Germinal center (tissue), 1 donor: ENCODE data around the gene GSG1L.

Source experiments
- DNase-seq: peaks from one replicate; pipeline ENCODE4 v3.0.0; 2012; ENCODE audit warnings: mixed read lengths, low spot score

Gene GSG1L

GRCh38 chr16:28062847-28063521 lies 530 bp downstream of the GSG1L start:
- DNase-seq: no peak

GRCh38 chr16:28062261-28062846 lies 1.2 kb downstream of the GSG1L start:
- no peak for DNase-seq

GRCh38 chr16:28061352-28062101 lies 2.0 kb downstream of the GSG1L start:
- DNase-seq: no peak

GRCh38 chr16:28059841-28060575 lies 3.5 kb downstream of the GSG1L start:
- DNase-seq: no peak

- no peak for DNase-seq
Observed at GRCh38 chr16:28058839-28059589, 4.5 kb downstream of the GSG1L start.

GRCh38 chr16:28057949-28058348 lies 5.6 kb downstream of the GSG1L start:
- DNase-seq: no peak

- DNase-seq: no peak
Observed at GRCh38 chr16:28053461-28053860, 10.1 kb downstream of the GSG1L start.

GRCh38 chr16:28052274-28053128 lies 11.0 kb downstream of the GSG1L start:
- no peak for DNase-seq

- no peak for DNase-seq
Observed at GRCh38 chr16:28051486-28051885, 12.0 kb downstream of the GSG1L start.

- DNase-seq: no peak
Observed at GRCh38 chr16:28042811-28043210, 20.7 kb downstream of the GSG1L start.

GRCh38 chr16:28041615-28042014 lies 21.9 kb downstream of the GSG1L start:
- DNase-seq: no peak

- DNase-seq: no peak
Observed at GRCh38 chr16:28040039-28040438, 23.5 kb downstream of the GSG1L start.

- no peak for DNase-seq
Observed at GRCh38 chr16:28039493-28039892, 24.0 kb downstream of the GSG1L start.

GRCh38 chr16:28038409-28038808 lies 25.1 kb downstream of the GSG1L start:
- DNase-seq: no peak

- DNase-seq: no peak
Observed at GRCh38 chr16:28035866-28036393, 27.6 kb downstream of the GSG1L start.

GRCh38 chr16:28033870-28034269 lies 29.6 kb downstream of the GSG1L start:
- DNase-seq: no peak

GRCh38 chr16:28029387-28030002 lies 34.0 kb downstream of the GSG1L start:
- DNase-seq: no peak

GRCh38 chr16:28027055-28027454 lies 36.5 kb downstream of the GSG1L start:
- DNase-seq: no peak

GRCh38 chr16:28025631-28026030 lies 37.9 kb downstream of the GSG1L start:
- DNase-seq: no peak

- no peak for DNase-seq
Observed at GRCh38 chr16:28019218-28019617, 44.3 kb downstream of the GSG1L start.
